Tibial artery (tissue), 4 donors: ENCODE results near the gene XIRP1.

Experiments used
- DNase-seq, 2 donors: peaks; one replicate each; pipeline ENCODE4 v3.0.0-alpha.2; 2019
- H3K27ac ChIP-seq, 2 donors: fragments of 200-600 bp; sonication (generic) in 1 of 2; 1 replicate in 1 of 2; 2 replicates in 1 of 2; pipeline ENCODE4 v1.5.1; 2018 to 2019; ENCODE audit warnings: mild to moderate bottlenecking in 1 of 2
- H3K27me3 ChIP-seq, 2 donors: fragments of 200-600 bp; sonication (generic) in 1 of 2; one replicate each; pipeline versions ENCODE4 v1.5.1 to v1.6.0; 2016 to 2019
- H3K36me3 ChIP-seq, 3 donors: fragments of 200-600 bp; sonication (generic) in 2 of 3; one replicate each; pipeline ENCODE4 v1.5.1; 2016 to 2019; ENCODE audit warnings: mild to moderate bottlenecking in 2 of 3
- H3K4me1 ChIP-seq, 4 donors: fragments of 200-600 bp; sonication (generic) in 2 of 4; 1 replicate in 3 of 4; 2 replicates in 1 of 4; pipeline ENCODE4 v1.5.1; 2016 to 2019
- H3K4me3 ChIP-seq, 2 donors: fragments of 200-600 bp; sonication (generic) in 1 of 2; 1 replicate in 1 of 2; 2 replicates in 1 of 2; pipeline ENCODE4 v1.5.1; 2018 to 2019; ENCODE audit warnings: mild to moderate bottlenecking in 2 of 2
- H3K9me3 ChIP-seq, 3 donors: fragments of 200-600 bp; sonication (generic) in 1 of 3; one replicate each; pipeline ENCODE4 v1.5.1; 2016 to 2019
- intact Hi-C: fragments of 100-400 bp; cut with DNase I; formaldehyde crosslinking; loops from one replicate; pipeline ENCODE4 v1.15.0; 2023; ENCODE audit warnings: low total_unique reads
- TF ChIP-seq, protein P1 (sequence below), 2 experiments: fragments of 200-600 bp in 1 of 2; fragments of 450-650 bp in 1 of 2; IDR thresholded peaks; one replicate each; pipeline ENCODE4 v1.5.1; 2017 to 2019; ENCODE audit warnings: antibody characterized with exemption in 2 of 2, mild to moderate bottlenecking in 1 of 2, moderate library complexity in 1 of 2

Gene XIRP1

DNA sequence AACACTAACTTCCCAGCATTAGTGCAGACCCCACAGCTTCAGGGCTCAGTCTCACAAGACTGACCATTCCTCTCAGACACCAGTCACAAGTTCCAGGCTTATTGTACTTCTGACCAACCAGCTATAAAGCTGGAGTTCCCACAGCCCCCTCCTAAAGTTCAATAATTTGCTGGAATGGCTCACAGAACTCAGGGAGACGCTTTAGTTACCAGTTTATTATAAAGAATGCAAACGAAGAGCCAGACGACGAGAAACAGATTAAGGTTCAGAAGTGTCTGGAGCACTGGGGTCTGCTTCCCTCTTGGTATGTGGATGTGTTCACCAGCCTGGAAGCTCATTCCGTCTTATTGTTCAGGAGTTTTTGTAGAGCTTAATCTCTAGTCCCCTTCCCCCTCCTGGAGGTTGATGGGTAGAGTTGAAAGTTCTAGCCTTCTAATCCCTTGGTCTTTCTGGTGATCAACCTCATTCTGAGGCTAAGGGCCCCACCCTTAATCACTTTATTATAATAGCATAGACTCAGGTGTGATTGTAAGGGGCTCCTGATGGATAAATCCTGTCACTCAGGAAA lies 34.2 kb downstream of the XIRP1 start:
- no peaks in the 10 kb centered on the region for H3K9me3 ChIP-seq
- no peaks in the 10 kb centered on the region for H3K27me3 ChIP-seq
- TF ChIP-seq, protein P1, sequence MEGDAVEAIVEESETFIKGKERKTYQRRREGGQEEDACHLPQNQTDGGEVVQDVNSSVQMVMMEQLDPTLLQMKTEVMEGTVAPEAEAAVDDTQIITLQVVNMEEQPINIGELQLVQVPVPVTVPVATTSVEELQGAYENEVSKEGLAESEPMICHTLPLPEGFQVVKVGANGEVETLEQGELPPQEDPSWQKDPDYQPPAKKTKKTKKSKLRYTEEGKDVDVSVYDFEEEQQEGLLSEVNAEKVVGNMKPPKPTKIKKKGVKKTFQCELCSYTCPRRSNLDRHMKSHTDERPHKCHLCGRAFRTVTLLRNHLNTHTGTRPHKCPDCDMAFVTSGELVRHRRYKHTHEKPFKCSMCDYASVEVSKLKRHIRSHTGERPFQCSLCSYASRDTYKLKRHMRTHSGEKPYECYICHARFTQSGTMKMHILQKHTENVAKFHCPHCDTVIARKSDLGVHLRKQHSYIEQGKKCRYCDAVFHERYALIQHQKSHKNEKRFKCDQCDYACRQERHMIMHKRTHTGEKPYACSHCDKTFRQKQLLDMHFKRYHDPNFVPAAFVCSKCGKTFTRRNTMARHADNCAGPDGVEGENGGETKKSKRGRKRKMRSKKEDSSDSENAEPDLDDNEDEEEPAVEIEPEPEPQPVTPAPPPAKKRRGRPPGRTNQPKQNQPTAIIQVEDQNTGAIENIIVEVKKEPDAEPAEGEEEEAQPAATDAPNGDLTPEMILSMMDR (IDR thresholded peaks at IDR 0.05): no peak
- no peak for DNase-seq
- peak overlapping the region in 1 of 2 donors; percentile 64 for H3K27ac ChIP-seq
- H3K36me3 ChIP-seq: no peaks in the 10 kb centered on the region
- peaks cover 0 to 21% (median 11%) of the 10 kb centered on the region in 4 donors for H3K4me1 ChIP-seq
- intact Hi-C loops: no loop called here
- no peak overlapping the region for H3K4me3 ChIP-seq

DNA sequence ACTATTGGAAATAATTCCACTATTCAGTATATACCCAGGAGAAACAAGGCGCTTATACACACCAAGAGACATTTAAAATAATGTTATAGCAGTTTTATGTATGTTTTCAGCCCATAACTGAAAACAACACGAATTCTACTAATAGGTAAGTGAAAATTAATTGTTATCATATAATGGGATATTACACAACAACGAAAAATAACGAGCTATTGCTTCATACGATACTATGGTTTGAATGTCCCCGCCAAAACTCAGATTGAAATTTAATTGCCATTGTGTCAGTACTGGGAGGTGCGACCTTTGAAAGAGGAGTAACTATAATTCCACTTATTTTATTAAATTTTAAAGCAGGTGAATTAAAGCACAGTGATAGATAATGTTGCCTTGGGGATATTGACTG lies 35.0 kb downstream of the XIRP1 start:
- H3K9me3 ChIP-seq: no peaks in the 10 kb centered on the region
- intact Hi-C loops: no loop called here
- no peaks in the 10 kb centered on the region for H3K27me3 ChIP-seq
- H3K4me1 ChIP-seq: peaks cover 0 to 21% (median 11%) of the 10 kb centered on the region in 4 donors
- no peak overlapping the region for H3K27ac ChIP-seq
- TF ChIP-seq, protein P1 (IDR thresholded peaks at IDR 0.05): no peak
- no peak for DNase-seq
- no peaks in the 10 kb centered on the region for H3K36me3 ChIP-seq
- H3K4me3 ChIP-seq: no peak overlapping the region

DNA sequence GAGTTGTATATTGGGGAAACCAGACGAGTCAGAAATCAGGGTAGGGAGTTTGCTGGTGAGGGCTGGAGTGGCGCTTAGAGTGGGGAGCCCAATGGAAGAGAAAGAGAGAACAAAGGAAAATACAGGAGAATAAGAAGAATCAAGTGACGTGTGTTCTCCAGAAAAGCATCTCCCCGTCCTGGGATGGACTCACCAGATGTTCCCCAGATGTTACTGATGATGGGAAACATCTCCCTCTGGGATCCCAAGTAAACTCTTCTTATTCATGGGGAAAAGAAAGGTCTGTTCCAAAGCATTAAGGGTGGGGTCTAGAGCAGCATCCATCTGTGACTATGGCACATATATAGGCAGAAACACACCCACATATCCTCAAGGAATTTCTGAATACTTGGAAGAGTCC lies 36.0 kb downstream of the XIRP1 start:
- H3K27ac ChIP-seq: no peak overlapping the region
- no peaks in the 10 kb centered on the region for H3K36me3 ChIP-seq
- intact Hi-C loops: no loop called here
- no peaks in the 10 kb centered on the region for H3K27me3 ChIP-seq
- no peak overlapping the region for H3K4me3 ChIP-seq
- TF ChIP-seq, protein P1 (IDR thresholded peaks at IDR 0.05): no peak
- H3K4me1 ChIP-seq: peaks cover 0 to 29% (median 15%) of the 10 kb centered on the region in 4 donors
- DNase-seq: no peak
- H3K9me3 ChIP-seq: no peaks in the 10 kb centered on the region

DNA sequence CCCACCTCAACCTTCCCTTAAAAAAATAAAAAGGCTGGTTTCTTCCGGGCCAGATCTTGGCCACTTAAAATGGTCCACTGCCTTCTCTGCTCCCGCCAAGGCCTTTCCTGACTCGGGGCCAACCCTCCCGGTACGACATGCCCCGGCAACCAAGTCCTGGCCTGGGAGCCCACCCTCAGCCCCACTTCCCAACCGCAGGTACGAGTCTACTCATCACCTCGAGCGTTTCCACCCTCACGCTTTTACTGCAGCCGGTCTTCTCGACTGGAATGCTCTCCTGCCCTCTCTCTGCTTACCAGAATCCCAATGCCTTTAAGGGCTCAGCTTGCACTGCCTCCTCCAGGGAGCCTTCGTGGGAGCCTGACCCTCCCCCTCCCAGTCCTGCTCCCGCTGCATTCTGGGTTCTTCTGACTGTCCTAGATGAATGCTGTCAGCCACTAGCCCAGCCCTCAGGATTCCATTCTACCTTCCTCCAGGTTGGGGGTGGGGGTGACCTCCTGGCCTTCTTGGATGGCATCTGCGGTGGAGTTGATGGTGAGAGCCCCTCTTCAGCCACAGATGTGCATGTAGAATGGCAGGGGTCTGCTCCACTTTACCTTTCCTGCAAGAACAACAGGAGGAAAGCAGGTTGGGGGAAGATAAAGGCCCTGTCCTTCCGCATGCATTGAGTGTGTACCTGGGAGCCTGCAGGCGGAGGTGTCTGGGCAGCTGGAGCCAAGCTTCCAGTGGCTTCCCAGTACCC lies 37.9 kb downstream of the XIRP1 start:
- peak overlapping the region; percentile 86 to 94 for H3K4me3 ChIP-seq
- TF ChIP-seq, protein P1 (IDR thresholded peaks at IDR 0.05): no peak
- H3K4me1 ChIP-seq: peaks cover 0 to 39% (median 29%) of the 10 kb centered on the region in 4 donors
- intact Hi-C loops: loop anchor here (2.0 kb wide), 1 partner anchor 22 kb away; no protein-coding TSS in a partner anchor
- no peaks in the 10 kb centered on the region for H3K36me3 ChIP-seq
- no peaks in the 10 kb centered on the region for H3K9me3 ChIP-seq
- DNase-seq: peak in 1 of 2 donors; percentile 80
- H3K27ac ChIP-seq: peak overlapping the region; percentile 98 to 100
- H3K27me3 ChIP-seq: no peaks in the 10 kb centered on the region

DNA sequence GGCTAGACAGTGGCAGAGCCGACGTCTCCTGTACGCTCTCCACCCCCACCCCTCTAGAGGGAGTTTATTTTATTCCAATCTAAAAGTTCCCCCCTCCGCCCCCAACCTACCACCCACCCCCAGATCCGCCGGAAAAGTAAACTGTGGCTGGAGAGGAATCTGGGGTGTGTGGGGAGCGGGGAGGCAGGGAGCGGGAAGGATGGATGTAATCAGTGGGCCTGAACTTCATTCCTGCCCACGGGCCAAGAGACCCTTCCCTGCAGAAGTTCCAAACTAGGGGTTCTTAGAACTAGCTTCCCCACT lies 38.5 kb downstream of the XIRP1 start:
- Histone ChIP-seq H3K27me3 (no peaks in the 10 kb centered on the region), H3K4me1 (peaks cover 0 to 43% (median 33%) of the 10 kb centered on the region in 4 donors), H3K9me3 (no peaks in the 10 kb centered on the region), H3K4me3 (peak overlapping the region; percentile 86 to 94), H3K27ac (peak overlapping the region; percentile 98 to 100), H3K36me3 (no peaks in the 10 kb centered on the region)
- no peak for DNase-seq
- TF ChIP-seq, protein P1 (IDR thresholded peaks at IDR 0.05): no peak
- intact Hi-C loops: loop anchor here (2.0 kb wide), 1 partner anchor 23 kb away; no protein-coding TSS in a partner anchor
